ENCODE measurements around the gene CACFD1. TPM values are rescaled to one million over a fixed set of nuclear protein-coding genes. Genes with fewer than 3 reads are reported as not detected.

The CACFD1 gene
- total and polyA plus RNA-seq, 2 of the 13 experiments (the other 11 are each of a cell fraction or from before 2014, with no cell fraction given) = 13.8 to 14.6 TPM

DNA sequence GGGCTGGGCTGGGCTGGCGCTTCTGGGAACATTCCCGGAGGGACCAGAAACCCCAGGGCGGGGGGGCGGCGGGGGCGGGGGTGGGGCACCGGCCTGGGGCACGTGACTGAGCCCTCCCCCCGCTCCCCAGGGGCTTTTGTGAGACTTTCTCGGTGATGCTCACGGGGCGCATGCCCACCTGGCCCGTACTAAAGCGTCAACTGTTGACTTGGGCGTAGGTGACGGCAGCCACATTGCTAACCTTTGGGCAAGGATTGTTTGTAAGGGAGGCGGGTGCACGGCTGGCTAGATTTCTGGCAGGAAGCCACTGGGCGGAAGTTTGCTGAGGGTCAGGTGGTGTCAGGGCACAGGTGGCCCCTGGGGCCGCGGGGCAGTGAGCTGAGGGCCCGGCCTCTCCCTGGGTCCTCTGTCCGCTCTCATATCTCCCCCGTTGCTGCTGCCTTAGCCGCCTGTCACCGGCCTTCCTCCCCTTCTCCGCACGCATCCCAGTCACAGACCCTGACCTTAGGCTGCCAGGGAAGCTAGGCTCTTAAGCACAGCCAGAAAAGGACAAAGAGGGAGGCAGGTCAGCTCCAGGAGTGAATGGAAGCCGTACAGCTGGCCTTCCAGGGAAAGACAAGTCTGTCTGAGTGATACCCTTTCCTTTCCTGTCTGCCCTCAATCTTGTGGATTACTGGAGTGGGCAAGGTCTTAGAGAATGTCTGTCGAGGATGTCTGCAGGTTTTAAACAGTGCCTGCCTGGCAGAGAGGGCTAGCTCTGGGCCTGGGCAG, 812 bp downstream of the CACFD1 start (continued):
- TF ChIP-seq, protein P1, sequence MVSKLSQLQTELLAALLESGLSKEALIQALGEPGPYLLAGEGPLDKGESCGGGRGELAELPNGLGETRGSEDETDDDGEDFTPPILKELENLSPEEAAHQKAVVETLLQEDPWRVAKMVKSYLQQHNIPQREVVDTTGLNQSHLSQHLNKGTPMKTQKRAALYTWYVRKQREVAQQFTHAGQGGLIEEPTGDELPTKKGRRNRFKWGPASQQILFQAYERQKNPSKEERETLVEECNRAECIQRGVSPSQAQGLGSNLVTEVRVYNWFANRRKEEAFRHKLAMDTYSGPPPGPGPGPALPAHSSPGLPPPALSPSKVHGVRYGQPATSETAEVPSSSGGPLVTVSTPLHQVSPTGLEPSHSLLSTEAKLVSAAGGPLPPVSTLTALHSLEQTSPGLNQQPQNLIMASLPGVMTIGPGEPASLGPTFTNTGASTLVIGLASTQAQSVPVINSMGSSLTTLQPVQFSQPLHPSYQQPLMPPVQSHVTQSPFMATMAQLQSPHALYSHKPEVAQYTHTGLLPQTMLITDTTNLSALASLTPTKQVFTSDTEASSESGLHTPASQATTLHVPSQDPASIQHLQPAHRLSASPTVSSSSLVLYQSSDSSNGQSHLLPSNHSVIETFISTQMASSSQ (IDR thresholded peaks at IDR 0.05; ENCODE audit: low read depth) = 0 out of 2 replicates have a peak, but pooled peaks have one; percentile 21
- TF ChIP-seq, protein P1 (CRISPR knock-in tag; IDR thresholded peaks at IDR 0.05; ENCODE audit: borderline replicate concordance) = peak; percentile 73
- TF ChIP-seq ZNF17 (CRISPR knock-in tag; IDR thresholded peaks at IDR 0.05) (no peak), ESRRA (CRISPR knock-in tag; IDR thresholded peaks at IDR 0.05; ENCODE audit: low read depth) (0 out of 2 replicates have a peak, but pooled peaks have one; percentile 22), ARNT2 (CRISPR knock-in tag; IDR thresholded peaks at IDR 0.05; ENCODE audit: low read depth) (peak; percentile 31; the same call in 1 of the 2 replicates), SMC3 (IDR thresholded peaks at IDR 0.05; ENCODE audit: low read length) (no peak), ZNF350 (CRISPR knock-in tag; IDR thresholded peaks at IDR 0.05; ENCODE audit: borderline replicate concordance, low read depth) (peak; percentile 60), SMAD9 (CRISPR knock-in tag; IDR thresholded peaks at IDR 0.05) (no peak), TRIM24 (CRISPR knock-in tag; IDR thresholded peaks at IDR 0.05) (no peak), AKAP8 (CRISPR knock-in tag; IDR thresholded peaks at IDR 0.05) (peak; percentile 55; the same call in 1 of the 2 replicates), NFIC (IDR thresholded peaks at IDR 0.05; ENCODE audit: low read length) (peak; percentile 50; the same call in 1 of the 2 replicates), ZNF354B (CRISPR knock-in tag; IDR thresholded peaks at IDR 0.05) (peak; percentile 34; the same call in 1 of the 2 replicates), ZNF138 (CRISPR knock-in tag; IDR thresholded peaks at IDR 0.05; ENCODE audit: low read depth) (no peak; the same call in 1 of the 2 replicates), HES4 (CRISPR knock-in tag; IDR thresholded peaks at IDR 0.05; ENCODE audit: borderline replicate concordance) (peak; percentile 8; the same call in 1 of the 2 replicates), ZNF615 (CRISPR knock-in tag; IDR thresholded peaks at IDR 0.05; ENCODE audit: borderline replicate concordance) (no peak)
- TF ChIP-seq, protein P2, sequence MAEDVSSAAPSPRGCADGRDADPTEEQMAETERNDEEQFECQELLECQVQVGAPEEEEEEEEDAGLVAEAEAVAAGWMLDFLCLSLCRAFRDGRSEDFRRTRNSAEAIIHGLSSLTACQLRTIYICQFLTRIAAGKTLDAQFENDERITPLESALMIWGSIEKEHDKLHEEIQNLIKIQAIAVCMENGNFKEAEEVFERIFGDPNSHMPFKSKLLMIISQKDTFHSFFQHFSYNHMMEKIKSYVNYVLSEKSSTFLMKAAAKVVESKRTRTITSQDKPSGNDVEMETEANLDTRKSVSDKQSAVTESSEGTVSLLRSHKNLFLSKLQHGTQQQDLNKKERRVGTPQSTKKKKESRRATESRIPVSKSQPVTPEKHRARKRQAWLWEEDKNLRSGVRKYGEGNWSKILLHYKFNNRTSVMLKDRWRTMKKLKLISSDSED (CRISPR knock-in tag; IDR thresholded peaks at IDR 0.05) = no peak
- TF ChIP-seq, protein P3, sequence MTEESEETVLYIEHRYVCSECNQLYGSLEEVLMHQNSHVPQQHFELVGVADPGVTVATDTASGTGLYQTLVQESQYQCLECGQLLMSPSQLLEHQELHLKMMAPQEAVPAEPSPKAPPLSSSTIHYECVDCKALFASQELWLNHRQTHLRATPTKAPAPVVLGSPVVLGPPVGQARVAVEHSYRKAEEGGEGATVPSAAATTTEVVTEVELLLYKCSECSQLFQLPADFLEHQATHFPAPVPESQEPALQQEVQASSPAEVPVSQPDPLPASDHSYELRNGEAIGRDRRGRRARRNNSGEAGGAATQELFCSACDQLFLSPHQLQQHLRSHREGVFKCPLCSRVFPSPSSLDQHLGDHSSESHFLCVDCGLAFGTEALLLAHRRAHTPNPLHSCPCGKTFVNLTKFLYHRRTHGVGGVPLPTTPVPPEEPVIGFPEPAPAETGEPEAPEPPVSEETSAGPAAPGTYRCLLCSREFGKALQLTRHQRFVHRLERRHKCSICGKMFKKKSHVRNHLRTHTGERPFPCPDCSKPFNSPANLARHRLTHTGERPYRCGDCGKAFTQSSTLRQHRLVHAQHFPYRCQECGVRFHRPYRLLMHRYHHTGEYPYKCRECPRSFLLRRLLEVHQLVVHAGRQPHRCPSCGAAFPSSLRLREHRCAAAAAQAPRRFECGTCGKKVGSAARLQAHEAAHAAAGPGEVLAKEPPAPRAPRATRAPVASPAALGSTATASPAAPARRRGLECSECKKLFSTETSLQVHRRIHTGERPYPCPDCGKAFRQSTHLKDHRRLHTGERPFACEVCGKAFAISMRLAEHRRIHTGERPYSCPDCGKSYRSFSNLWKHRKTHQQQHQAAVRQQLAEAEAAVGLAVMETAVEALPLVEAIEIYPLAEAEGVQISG (CRISPR knock-in tag; IDR thresholded peaks at IDR 0.05) = peak; percentile 80; the same call in 1 of the 2 replicates
- TF ChIP-seq, protein P4, sequence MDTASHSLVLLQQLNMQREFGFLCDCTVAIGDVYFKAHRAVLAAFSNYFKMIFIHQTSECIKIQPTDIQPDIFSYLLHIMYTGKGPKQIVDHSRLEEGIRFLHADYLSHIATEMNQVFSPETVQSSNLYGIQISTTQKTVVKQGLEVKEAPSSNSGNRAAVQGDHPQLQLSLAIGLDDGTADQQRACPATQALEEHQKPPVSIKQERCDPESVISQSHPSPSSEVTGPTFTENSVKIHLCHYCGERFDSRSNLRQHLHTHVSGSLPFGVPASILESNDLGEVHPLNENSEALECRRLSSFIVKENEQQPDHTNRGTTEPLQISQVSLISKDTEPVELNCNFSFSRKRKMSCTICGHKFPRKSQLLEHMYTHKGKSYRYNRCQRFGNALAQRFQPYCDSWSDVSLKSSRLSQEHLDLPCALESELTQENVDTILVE (CRISPR knock-in tag; IDR thresholded peaks at IDR 0.05) = no peak; the same call in 1 of the 2 replicates
- TF ChIP-seq, protein P5, sequence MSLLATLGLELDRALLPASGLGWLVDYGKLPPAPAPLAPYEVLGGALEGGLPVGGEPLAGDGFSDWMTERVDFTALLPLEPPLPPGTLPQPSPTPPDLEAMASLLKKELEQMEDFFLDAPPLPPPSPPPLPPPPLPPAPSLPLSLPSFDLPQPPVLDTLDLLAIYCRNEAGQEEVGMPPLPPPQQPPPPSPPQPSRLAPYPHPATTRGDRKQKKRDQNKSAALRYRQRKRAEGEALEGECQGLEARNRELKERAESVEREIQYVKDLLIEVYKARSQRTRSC (CRISPR knock-in tag; IDR thresholded peaks at IDR 0.05; ENCODE audit: low read depth) = no peak

All from HepG2 (cell line).